Memory B cell (primary cell): ENCODE data around the gene PKP1.

Experiments
- ATAC-seq: fragments of 150-1000 bp; cut with Tn5 transposase; 2 replicates; pipeline ENCODE4 v1.10.0; 2021; ENCODE audit warnings: low read depth, mild to moderate bottlenecking, moderate library complexity
- DNase-seq, 2 donors: peaks; one replicate each; pipeline ENCODE4 v3.0.0; 2022; ENCODE audit warnings: low spot score in 2 of 2
- H3K27ac Mint-ChIP-seq: one replicate; pipeline ENCODE4 v1.8.0; 2022; ENCODE audit warnings: mild to moderate bottlenecking, moderate library complexity, mixed read lengths
- H3K27me3 Mint-ChIP-seq: one replicate; pipeline ENCODE4 v1.8.0; 2022; ENCODE audit warnings: mixed read lengths
- H3K36me3 Mint-ChIP-seq: one replicate; pipeline ENCODE4 v1.8.0; 2022; ENCODE audit warnings: mild to moderate bottlenecking, mixed read lengths
- H3K4me1 Mint-ChIP-seq: one replicate; pipeline ENCODE4 v1.8.0; 2022; ENCODE audit warnings: mixed read lengths
- H3K4me3 Mint-ChIP-seq: one replicate; pipeline ENCODE4 v1.8.0; 2022; ENCODE audit warnings: mild to moderate bottlenecking, moderate library complexity, mixed read lengths
- H3K9me3 Mint-ChIP-seq: one replicate; pipeline ENCODE4 v1.8.0; 2022; ENCODE audit warnings: mixed read lengths

Gene PKP1

DNA sequence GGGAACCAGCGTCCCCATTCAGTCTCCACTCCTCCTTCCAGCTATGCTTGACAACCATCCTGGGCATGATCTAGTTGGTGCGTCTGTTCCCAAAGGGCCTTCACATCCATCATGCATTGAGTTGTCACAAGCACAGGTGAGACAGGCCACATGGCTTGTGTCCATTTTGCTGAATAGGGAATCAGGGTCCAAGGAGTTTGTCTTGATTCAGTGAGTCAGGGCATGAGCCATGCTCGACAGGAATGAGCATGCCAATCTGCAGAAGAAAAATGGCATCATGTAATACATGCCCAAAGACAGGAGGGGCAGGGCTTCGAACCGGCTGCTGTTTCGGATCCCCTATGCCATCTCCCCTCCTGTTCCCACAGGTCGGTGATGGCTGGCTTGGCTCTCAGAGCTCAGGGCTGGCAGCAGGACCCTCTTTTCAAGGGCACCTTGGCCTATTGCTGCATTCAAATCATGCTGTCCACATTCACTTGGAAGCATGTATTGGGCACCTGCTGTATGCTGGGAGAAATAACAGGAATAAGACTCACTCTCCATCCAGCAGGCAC lies 44.5 kb downstream of the PKP1 start:
- H3K27me3 Mint-ChIP-seq = no peaks in the 10 kb centered on the region
- no peak for DNase-seq
- no peaks in the 10 kb centered on the region for H3K36me3 Mint-ChIP-seq
- no peak overlapping the region for H3K4me3 Mint-ChIP-seq
- no peaks in the 10 kb centered on the region for H3K9me3 Mint-ChIP-seq
- no peak overlapping the region for H3K27ac Mint-ChIP-seq
- ATAC-seq = no peak
- no peaks in the 10 kb centered on the region for H3K4me1 Mint-ChIP-seq

DNA sequence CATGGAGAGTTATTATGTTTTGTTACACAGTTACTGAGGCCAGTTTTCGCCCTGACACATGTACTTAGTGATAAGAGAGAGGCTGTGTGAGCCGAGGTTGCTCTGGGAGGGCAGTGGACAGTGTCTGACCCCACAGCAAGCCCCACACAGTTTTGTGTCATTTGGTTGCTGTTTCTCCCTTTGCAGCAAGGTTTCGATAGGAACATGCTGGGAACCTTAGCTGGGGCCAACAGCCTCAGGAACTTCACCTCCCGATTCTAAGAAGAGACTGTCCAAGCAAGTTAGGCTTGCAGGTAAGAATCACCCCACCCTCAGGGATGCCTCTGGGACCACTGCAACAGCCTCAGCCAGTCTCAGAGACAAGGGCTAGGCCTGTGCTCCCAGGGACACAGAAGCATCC lies 45.3 kb downstream of the PKP1 start:
- H3K9me3 Mint-ChIP-seq = no peaks in the 10 kb centered on the region
- ATAC-seq (no peak), DNase-seq (no peak)
- H3K4me3 Mint-ChIP-seq = no peak overlapping the region
- no peaks in the 10 kb centered on the region for H3K27me3 Mint-ChIP-seq
- H3K4me1 Mint-ChIP-seq = no peaks in the 10 kb centered on the region
- H3K36me3 Mint-ChIP-seq = no peaks in the 10 kb centered on the region
- no peak overlapping the region for H3K27ac Mint-ChIP-seq

DNA sequence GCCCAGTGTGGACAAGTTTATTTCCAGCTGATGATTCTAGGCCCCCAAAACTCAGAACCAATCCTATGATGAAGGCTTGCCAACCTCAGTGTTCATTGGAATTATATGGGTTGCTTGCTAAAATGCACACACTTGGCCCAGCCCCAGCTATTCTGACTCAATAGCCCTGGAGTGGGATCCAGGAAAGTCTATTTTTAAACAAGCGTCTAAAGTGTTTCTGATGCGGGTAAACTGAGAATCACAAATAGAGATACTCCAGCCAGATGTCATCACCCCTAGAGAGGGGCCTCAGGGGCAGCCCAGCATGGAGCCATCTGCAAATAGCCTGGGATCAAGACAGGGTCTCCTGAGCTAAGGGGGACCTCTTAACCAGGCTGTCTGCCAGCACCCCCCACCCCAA lies 46.0 kb downstream of the PKP1 start:
- Mint-ChIP-seq H3K36me3 (no peaks in the 10 kb centered on the region), H3K27me3 (no peaks in the 10 kb centered on the region), H3K9me3 (no peaks in the 10 kb centered on the region), H3K4me1 (no peaks in the 10 kb centered on the region), H3K27ac (no peak overlapping the region), H3K4me3 (no peak overlapping the region)
- DNase-seq = no peak
- ATAC-seq = no peak

DNA sequence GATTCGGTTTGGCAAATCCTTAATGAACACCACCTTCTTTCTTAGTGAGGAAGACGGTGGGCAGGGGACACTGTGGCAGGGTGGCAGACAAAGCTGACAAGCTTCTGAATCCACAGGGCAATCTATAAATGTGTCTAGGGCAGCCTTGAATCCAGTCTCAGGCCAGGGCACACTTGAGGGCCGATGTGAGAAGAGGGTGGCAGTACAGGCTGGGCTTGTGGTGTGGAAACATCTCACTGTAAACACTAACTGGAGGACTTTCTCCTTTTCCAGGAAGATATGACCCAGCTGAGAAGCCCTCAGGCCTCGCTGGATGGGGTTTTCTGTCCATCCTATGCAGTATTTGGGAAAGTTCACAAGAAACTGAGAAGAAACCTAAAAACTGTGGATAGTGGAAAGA lies 46.5 kb downstream of the PKP1 start:
- ATAC-seq (no peak), DNase-seq (no peak)
- H3K27ac Mint-ChIP-seq = no peak overlapping the region
- no peak overlapping the region for H3K4me3 Mint-ChIP-seq
- no peaks in the 10 kb centered on the region for H3K27me3 Mint-ChIP-seq
- no peaks in the 10 kb centered on the region for H3K4me1 Mint-ChIP-seq
- no peaks in the 10 kb centered on the region for H3K36me3 Mint-ChIP-seq
- no peaks in the 10 kb centered on the region for H3K9me3 Mint-ChIP-seq

DNA sequence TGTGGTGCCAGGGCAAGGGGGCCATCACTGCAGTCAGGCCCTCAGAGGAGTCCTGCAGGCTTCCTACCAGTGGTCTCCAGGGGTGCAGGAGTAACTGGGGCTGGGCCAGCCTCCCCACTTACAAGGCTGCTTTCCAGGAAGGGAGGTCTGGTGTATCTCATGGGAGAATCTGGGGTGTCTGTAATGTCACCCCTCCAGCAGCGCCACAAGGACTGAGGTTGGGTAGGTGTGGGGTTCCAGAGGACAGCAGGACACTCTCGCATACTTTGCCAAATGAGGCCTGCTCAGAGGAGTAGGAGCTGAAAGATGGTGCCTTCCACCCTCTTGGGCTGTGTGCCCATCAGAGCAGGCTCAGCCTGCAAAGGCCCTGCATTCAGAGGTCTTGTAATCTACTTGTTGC lies 47.2 kb downstream of the PKP1 start:
- Mint-ChIP-seq H3K9me3 (no peaks in the 10 kb centered on the region), H3K27ac (no peak overlapping the region), H3K4me3 (no peak overlapping the region), H3K4me1 (no peaks in the 10 kb centered on the region), H3K36me3 (no peaks in the 10 kb centered on the region), H3K27me3 (no peaks in the 10 kb centered on the region)
- ATAC-seq (no peak), DNase-seq (no peak)

DNA sequence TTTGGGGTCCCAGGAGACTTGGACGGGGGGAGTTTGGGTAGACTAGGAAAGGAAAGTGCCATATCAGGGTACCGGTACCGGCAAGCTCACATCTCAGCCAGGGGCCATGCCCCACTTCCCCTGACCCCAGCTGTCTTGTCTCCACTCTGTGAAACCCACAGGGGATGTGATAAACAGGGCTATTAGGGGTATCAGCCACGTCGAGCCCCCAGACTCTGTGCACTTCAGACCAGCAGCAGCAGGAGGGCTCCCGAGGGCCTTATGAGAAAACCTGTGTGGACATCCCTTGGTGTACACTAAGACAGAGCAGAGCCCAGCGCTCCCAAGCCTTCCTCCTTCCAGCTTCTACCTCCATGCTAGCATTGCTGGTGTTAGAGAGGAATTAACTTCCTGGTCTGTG lies 47.9 kb downstream of the PKP1 start:
- no peaks in the 10 kb centered on the region for H3K9me3 Mint-ChIP-seq
- ATAC-seq (no peak), DNase-seq (no peak)
- H3K4me1 Mint-ChIP-seq = no peaks in the 10 kb centered on the region
- H3K27me3 Mint-ChIP-seq = no peaks in the 10 kb centered on the region
- no peaks in the 10 kb centered on the region for H3K36me3 Mint-ChIP-seq
- no peak overlapping the region for H3K27ac Mint-ChIP-seq
- H3K4me3 Mint-ChIP-seq = no peak overlapping the region

DNA sequence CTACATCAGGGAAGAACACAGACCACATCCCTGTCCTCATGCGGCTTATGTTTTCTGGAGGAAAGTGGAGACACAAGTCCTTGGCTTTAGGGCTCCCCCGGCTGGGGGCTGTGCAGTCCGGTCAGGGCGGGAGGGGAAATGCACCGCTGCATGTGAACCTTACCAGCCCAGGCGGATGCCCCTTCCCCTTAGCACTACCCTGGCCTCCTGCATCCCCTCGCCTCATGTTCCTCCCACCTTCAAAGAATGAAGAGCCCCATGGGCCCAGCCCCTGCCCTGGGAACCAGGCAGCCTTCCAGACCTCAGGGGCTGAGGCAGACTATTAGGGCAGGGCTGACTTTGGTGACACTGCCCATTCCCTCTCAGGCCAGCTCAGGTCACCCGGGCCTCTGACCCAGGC lies 48.7 kb downstream of the PKP1 start:
- DNase-seq (no peak), ATAC-seq (no peak)
- Mint-ChIP-seq H3K4me1 (no peaks in the 10 kb centered on the region), H3K27ac (no peak overlapping the region), H3K27me3 (no peaks in the 10 kb centered on the region), H3K4me3 (no peak overlapping the region), H3K36me3 (no peaks in the 10 kb centered on the region), H3K9me3 (no peaks in the 10 kb centered on the region)

DNA sequence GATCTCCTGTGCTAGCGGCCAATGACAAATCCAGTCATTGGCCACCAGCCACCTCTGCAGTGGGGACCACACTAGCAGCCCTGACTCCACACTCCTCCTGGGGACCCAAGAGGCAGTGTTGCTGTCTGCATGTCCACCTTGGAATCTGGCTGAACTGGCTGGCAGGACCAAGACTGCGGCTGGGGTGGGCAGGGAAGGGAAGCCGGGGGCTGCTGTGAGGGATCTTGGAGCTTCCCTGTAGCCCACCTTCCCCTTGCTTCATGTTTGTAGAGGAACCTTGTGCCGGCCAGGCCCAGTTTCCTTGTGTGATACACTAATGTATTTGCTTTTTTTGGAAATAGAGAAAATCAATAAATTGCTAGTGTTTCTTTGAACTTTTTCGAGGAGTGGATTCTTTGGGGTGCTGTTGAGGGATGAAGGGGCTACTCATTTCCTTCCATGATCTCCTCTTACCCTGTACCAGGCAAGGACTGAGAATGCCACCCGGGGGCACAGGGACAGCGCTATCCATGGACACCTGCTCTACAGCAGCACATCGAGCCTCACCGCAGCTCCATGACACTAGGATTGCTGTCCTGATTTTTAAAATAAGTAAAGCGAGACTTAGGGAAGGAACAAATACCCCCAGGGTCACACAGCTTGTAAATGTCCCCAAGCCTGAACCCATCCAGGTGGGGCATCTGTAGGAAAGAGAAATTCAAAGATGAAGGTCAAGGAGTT lies 49.5 kb downstream of the PKP1 start:
- DNase-seq (no peak), ATAC-seq (no peak)
- Mint-ChIP-seq H3K9me3 (no peaks in the 10 kb centered on the region), H3K27ac (no peak overlapping the region), H3K36me3 (no peaks in the 10 kb centered on the region), H3K4me3 (no peak overlapping the region), H3K27me3 (peaks cover 1% of the 10 kb centered on the region), H3K4me1 (no peaks in the 10 kb centered on the region)

DNA sequence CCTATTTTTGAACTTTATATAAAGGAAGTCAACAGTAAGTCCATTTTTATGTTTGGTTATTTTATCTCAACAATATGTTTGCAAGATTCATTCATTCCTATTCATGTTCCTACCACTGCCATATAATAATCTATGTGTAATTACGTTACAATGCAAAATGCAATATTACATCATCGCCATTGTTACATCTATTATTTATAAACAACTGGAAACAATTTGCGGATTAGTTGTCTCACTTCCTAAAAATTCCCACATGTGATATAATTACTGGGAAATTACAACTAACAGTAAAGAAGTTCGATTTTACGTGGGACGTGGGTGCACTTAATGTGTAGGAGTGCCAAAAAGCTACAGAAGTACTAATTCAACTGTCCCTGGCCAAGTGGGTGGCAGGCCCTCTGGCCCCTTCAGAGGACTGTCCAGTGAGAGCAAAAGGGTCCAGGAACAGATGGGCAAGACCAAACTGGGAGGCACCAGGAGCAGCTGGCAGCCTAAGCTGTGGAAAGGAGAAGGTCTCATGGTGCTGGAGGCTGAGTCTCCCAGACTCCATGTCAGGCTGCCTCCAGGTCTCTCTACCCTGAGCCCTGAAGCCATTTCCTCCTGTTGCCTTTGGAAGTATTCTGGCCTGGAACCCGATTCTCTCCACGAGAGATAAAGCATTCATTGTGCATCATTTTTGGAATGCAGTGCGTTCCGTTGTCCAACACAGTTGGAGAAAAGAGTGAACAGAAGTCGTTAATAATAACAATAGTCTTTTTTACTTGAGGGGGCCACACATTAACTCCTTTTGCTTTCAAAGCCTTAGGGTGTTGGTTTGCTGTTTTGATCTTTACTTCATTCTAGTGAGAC lies 51.2 kb downstream of the PKP1 start:
- Mint-ChIP-seq H3K27me3 (peaks cover 1% of the 10 kb centered on the region), H3K27ac (no peak overlapping the region), H3K4me3 (no peak overlapping the region), H3K9me3 (no peaks in the 10 kb centered on the region), H3K36me3 (no peaks in the 10 kb centered on the region), H3K4me1 (no peaks in the 10 kb centered on the region)
- no peak for DNase-seq
- no peak for ATAC-seq

DNA sequence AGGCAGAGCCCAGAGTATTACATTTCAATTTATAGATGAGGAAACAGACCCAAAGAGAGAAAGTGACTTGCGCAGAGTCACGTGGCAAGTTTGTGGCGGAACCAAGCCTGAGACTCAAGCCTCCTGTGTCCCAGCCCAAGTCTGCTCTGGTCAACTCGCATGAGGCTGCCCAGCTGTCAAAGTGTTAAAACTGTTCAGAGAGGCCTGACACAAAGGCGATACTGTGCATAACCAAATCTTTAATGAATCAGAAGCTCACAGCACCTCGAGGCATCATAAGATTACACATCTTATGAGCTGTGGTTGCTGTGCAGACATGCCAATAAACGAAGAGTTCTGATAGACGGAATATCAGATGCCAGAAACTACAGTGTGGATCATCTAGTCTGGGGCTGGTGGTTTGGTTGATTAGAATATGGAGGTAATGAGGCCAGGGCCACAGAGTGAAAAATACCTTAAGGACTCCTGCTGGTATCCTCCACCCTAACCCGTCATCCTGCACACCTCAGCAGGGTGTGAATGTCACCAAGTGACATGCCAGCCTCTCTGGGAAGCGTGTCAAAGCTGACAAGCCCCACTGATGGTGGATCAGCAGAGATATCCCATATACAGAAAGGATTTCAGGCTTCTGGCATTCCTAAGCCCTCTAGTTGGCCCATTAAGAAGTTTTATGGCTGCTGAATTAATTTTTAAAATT lies 52.0 kb downstream of the PKP1 start:
- no peaks in the 10 kb centered on the region for H3K36me3 Mint-ChIP-seq
- no peak overlapping the region for H3K27ac Mint-ChIP-seq
- no peaks in the 10 kb centered on the region for H3K9me3 Mint-ChIP-seq
- DNase-seq (no peak), ATAC-seq (no peak)
- no peaks in the 10 kb centered on the region for H3K4me1 Mint-ChIP-seq
- H3K27me3 Mint-ChIP-seq = peaks cover 1% of the 10 kb centered on the region
- H3K4me3 Mint-ChIP-seq = no peak overlapping the region

DNA sequence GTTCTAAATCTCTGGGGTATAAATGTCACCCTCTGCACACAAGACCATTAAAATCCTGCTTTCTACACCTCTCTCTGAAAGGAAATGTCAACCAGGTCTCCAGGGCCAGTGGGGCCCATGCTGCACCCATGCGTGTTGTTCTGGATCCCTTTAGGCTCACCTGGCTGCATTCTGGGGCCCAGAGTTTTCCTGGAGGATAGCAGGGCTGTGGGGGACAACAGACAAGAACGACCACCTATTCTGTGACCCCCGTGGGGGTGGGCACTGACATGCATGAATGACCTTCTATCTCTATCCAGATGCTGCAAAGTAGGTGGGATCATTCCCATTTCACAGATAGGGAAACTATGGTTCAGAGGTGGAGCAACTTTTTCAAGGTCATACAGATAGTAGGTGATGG lies 52.6 kb downstream of the PKP1 start:
- H3K4me3 Mint-ChIP-seq = no peak overlapping the region
- H3K36me3 Mint-ChIP-seq = no peaks in the 10 kb centered on the region
- H3K27me3 Mint-ChIP-seq = peaks cover 1% of the 10 kb centered on the region
- no peaks in the 10 kb centered on the region for H3K4me1 Mint-ChIP-seq
- DNase-seq (no peak), ATAC-seq (no peak)
- no peak overlapping the region for H3K27ac Mint-ChIP-seq
- no peaks in the 10 kb centered on the region for H3K9me3 Mint-ChIP-seq

DNA sequence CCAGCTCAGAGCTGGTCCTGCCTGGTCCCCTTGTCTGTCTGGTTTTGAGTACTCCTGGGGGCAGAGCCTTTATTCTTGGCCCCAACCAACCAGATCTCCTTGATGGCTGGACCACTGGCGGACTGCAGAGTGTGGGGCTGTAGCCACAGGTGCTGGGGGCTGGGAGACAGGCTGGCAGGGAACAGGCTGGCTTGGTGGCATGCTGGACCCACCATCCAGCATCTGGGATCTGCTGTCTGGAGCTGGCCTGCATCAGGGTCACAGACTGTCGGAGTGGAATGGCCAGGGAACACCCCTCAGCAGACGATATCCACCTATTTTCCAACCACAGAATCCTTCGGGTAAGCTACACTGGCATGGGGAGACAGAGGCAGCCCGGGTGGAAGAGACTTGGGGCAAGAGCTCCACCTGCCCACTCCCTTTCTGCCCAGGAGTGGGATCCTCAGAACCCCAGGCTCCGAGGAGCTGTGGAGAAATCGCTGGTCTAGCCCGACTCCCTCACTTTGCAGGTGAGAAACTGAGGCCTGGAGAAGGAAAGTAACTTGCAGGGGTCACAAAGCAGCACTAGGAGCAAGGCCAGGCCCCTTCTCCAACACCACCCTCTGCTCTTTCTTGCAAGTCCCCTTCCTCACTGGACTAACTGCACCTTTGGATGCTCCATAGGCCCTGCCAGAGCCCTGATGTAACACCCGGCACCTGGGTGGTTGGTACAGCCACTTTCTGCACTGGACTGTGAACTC lies 53.6 kb downstream of the PKP1 start:
- Mint-ChIP-seq H3K27ac (no peak overlapping the region), H3K4me3 (no peak overlapping the region), H3K36me3 (no peaks in the 10 kb centered on the region), H3K4me1 (no peaks in the 10 kb centered on the region), H3K9me3 (peaks cover 2% of the 10 kb centered on the region), H3K27me3 (peaks cover 3% of the 10 kb centered on the region)
- DNase-seq (no peak), ATAC-seq (no peak)

DNA sequence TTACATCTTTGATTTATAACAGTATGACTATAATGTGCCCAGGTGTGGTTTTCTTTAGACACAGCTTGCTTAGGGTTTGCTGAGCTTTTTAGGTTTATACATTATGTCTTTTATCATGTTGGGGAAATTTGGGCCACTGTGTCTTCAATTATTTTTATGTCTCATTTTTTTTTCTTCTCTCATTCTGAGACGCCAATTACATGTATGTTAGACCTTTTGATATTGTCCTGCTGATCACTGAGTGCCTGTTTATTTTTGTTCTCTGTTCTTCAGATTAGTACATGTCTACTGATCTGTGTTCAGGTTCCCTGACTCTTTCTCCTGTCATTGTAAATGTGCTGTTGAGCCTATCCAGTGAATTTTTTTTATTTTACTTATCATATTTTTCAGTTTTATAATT lies 58.1 kb downstream of the PKP1 start:
- DNase-seq = no peak
- Mint-ChIP-seq H3K27me3 (peaks cover 11% of the 10 kb centered on the region), H3K9me3 (peaks cover 2% of the 10 kb centered on the region), H3K4me3 (no peak overlapping the region), H3K27ac (no peak overlapping the region), H3K4me1 (no peaks in the 10 kb centered on the region), H3K36me3 (no peaks in the 10 kb centered on the region)
- no peak for ATAC-seq
